COLO668 (cell line): ENCODE results near the gene FAM32A.
A peak's percentile ranks its signal among the peaks of the same experiment; 100 is the strongest.

Experiments used
- DNase-seq: peaks from one replicate; lab custom pipeline; 2025; ENCODE audit not compliant: unreplicated experiment; lab: John Stamatoyannopoulos, UW

The FAM32A gene

DNA sequence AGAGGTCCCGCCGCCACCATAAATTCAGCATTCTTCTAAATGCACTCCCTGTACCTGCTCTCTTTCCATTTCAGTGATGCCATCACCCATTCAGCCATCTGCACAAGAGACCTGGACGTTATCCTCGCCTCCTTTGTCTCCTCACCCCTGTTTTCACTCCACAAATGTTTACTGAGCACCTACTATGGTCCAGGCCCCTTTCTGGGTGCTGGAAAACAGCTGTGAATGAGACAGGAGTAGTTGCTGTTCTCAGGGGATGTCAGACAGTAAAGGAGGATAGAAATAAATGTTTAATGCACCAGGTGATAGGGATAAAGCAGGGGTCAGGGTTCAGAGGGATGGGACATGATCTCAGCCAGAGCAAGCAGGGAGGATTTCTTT is 15.8 kb downstream of the FAM32A start:
- DNase-seq = no peak

DNA sequence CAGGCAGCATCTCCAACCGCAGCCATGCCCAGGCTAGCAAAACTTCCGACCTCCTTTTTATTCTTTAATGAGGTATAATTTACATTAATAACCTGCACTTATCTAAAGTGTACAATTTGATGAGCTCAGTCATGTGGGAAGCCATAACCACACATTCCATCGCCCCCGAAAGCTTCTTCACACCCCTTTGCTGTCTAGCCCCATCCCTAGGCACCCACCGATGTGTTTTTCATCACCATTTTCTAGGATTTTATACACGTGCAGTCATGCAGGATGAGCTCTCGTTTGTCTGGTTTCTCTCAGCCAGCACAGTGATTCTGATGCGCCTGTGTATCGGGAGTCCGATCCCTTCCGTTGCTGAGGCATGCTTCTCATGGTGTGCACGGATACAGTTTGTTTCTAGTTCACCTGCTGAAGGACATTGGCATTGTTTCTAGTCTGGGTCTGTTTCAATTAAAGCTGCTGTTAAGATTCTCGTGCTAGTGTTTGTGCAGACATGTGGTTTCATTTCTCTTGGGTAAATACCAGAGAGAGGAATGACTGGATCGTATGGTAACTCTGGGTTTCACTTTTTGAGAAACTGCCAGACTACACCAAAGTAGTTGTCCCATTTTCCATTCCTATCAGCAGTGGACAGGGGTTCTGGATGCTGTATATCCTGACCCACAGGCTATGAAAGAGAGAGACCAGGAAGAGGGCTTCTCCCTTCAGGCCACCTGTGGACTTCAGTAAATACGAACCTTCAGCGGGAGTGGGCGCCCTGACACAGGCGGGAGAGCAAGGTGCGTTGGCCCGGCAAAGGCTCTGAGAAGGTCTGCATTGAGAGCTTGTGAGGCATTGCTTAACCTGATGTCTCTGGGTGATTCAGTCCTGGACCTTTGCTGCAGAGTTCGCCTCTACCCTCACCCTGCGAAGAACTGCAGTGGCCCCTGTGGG is 17.4 kb downstream of the FAM32A start:
- no peak for DNase-seq

DNA sequence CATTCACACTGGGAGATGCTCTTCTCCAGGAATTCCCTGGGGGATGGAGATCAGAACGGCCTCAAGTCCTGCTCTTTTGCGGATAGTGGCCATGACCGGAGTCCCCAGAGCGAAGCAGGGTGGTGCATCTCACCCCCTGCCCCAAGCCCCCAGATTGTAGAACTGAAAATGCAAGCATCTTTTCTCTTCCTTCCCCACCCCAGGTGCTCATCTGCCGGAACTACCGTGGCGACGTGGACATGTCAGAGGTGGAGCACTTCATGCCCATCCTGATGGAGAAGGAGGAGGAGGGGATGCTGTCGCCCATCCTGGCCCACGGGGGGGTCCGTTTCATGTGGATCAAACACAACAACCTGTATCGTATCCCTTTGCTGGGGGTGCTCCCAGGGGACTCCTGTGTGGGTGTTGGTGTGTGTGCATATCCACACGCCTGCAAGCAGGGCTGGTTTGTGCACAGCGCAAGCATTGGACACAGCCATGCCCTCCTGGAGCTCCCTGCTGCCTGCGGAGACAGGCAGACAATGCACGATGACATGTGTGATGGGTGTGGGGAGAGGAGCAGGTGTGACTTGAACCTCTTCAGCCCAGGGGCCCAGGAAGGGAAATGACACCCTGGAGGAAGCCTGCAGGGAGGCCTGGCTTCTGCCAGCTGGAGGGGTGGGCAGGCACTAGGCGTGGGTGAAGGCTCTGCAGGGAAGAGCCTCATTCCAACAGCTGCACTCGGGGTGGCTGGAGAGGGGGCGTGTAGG is 18.2 kb downstream of the FAM32A start:
- peak; percentile 14 for DNase-seq

GRCh38 chr19:16204005-16204294 is 18.7 kb downstream of the FAM32A start:
- DNase-seq = no peak

GRCh38 chr19:16205205-16206045 is 20.2 kb downstream of the FAM32A start:
- no peak for DNase-seq

- no peak for DNase-seq
Observed at GRCh38 chr19:16206046-16206605, 20.9 kb downstream of the FAM32A start.

DNA sequence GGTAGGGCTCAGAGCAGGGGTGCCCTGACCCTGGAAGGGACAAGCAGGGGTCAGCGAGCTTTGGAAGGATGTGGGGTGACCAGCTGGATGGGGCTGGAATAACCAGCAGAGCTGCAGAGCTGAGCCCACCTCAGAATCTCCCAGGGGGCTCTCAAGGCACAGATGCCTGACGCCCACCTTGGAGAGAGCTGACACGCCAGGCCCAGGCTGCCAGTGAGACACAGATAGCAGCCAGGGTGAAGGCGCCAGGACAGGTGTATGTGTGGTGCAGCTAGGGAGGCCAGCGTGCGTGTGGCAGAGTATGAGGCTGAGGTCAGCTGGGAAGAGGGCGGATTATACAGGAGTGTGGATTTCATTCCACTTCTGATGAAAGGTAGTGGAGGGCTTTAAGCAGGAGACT is 21.4 kb downstream of the FAM32A start:
- no peak for DNase-seq

DNA sequence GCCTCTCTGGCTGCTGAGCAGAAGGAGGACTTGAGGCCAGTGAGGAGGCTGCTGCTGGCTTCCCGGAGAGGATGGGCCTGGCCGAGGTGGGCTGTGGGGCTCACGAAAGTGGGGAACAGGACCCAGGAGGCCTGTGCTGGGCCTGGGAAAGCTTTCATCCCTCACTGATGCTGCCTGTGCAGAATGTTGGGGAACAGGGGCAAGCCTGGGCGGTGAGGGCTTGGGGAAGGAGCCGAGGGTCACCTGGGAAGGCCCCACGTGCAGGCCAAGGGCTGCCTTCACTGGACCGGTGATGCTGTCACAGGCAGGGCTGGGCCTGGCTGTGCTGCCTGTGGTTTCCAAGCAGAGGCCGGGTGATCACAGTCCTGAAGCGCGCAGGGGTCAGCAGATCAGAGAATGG is 21.9 kb downstream of the FAM32A start:
- DNase-seq = no peak

- DNase-seq = no peak
Observed at GRCh38 chr19:16207490-16208025, 22.3 kb downstream of the FAM32A start.

DNA sequence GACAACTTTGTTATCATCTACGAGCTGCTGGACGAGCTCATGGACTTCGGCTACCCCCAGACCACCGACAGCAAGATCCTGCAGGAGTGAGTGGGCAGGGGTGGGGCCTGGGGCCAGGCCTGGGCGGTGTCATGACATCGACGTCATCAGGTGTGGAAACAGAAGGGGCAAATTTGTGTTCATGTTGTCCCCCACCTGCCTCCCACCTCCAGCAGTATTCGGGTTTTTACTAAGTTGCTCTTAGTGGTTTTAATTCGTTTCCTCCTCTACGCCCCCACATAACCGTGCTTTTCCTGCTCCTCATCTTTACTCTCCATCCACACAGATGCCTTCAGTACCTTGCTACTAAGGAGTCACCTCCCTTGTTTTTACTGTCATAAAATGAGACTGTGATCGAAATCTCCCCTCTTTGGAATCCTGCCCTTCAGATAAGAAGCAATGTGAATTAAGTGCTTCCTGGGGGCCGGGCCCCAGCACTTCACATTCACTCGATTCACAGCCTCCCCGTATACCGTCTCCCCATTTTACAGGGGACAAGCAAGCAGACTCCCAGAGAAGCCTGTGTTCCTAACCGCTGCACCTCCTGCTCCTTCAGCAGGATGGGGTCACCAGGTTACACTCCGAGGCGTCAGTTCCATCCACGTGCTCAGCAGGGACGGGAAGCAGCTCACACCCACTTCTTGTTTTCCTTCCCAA is 23.0 kb downstream of the FAM32A start:
- no peak for DNase-seq

GRCh38 chr19:16208847-16209665 is 23.8 kb downstream of the FAM32A start:
- no peak for DNase-seq

DNA sequence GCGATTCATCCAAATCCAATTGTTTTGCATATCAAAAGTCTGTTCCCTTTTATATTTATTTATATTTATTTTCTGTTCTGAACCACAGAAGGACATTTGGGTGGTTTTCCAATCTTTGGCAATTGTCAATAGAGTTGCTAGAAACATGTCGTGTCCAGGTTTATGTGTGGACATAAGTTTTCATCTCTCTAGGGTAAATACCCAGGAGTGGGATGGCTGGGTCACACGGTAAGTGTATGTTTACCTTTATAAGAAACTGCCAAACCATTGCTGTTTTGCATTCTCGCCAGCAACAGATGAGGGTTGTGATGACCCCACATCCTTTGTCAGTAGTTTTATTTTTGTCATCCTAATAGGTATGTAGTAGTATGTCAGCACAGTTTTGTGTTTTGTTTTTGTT is 25.0 kb downstream of the FAM32A start:
- no peak for DNase-seq

DNA sequence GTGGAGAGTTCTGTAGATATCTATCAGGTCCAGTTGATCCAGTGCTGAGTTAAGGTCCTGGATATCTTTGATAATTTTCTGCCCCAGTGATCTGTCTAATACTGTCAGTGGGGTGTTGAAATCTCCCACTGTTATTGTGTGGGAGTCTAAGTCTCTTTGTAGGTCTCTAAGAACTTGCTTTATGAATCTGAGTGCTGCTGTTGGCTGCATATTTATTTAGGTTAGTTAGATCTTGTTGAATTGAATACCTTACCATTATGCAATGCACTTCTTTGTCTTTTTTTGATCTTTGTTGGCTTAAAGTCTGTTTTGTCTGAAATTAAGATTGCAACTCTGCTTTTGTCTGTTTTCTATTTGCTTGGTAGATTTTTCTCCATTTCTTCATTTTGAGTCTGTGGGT is 27.9 kb downstream of the FAM32A start:
- no peak for DNase-seq

- no peak for DNase-seq
Observed at GRCh38 chr19:16216744-16217670, 31.8 kb downstream of the FAM32A start.

GRCh38 chr19:16217716-16218451 is 32.7 kb downstream of the FAM32A start:
- no peak for DNase-seq

DNA sequence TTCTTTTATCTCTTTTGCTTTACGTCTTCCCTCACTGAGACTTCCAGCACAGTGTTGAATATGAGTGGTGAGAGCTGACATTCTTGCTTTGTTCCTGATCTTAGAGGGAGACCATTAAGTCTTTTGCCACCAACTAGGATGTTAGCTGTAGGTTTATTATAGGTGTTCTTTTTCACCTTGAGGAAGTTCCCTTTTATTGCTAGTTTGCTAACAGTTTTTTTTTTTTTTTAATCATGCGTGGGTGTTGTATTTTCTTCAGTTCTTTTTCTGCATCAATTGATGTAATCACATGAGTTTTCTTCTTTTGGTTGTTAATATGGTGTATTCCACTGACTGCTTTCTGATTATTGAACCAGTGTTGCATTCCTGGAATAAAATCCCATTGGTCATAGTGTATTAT is 33.6 kb downstream of the FAM32A start:
- DNase-seq = no peak

DNA sequence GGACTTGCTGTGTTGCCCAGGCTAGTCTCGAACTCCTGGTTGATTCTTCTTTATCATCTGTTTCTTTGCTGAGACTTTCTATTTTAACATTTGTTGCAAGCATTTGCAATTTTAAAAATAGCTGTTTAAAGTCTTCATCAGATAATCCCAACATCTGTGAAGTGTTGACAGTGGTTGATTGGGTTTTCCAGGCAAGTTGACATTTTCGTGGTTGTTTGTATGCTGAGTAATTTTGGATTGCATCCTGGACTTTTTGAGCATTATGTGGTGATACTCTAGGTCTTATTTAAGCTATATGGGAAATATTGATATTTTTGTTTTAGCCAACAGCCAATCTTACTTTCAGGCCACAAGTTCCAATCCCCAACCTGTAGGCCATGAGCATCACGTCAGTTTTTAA is 37.6 kb downstream of the FAM32A start:
- DNase-seq = no peak

GRCh38 chr19:16223746-16224145 is 38.5 kb downstream of the FAM32A start:
- DNase-seq = no peak
